Ecto neural progenitor cell (in vitro differentiated cells): ENCODE results near the gene SPSB1.

Experiments
- DNase-seq: peaks from one replicate; pipeline ENCODE4 v3.0.0-alpha.2; 2018; ENCODE audit warnings: low spot score

SPSB1 gene

GRCh38 chr1:9292361-9293240 lies at the start of gene SPSB1:
Gene SPSB1 (plus strand): TSS chr1:9292894. CDS start chr1:9355892, 62,998 bp downstream.
- DNase-seq, result peak; percentile 85

GRCh38 chr1:9243066-9243739 lies 49.5 kb upstream of the SPSB1 start:
- DNase-seq, result no peak

DNA sequence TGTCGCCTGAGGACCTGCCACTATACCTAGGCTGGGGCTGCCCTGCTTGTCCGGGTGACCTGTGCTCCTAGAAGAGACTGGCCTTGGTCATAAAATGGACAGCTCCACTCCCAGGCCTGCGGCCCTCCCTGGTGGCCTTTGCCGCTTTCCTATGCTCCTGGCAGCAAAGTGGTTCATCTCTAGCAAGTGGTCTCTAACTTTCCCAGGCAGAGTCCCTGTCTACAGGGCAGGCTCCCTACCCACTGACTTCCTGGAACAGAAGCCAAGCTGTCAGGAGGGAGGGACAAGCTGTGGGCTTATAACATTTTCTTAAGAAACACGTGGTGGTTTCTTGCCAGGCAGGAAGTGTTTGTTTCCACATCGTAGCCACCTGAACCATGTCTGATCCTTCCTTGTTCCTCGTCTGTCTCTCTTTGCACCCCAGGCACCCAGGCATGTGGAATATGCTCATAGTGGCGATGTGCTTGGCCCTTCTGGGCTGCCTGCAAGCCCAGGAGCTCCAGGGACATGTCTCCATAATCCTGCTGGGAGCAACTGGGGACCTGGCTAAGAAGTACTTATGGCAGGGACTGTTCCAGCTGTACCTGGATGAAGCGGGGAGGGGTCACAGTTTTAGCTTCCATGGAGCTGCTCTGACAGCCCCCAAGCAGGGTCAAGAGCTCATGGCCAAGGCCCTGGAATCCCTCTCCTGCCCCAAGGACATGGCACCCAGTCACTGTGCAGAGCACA lies 48.0 kb upstream of the SPSB1 start:
- DNase-seq, result peak; percentile 44

- DNase-seq, result peak; percentile 41
These were observed 47.5 kb upstream of the SPSB1 start for GRCh38 chr1:9245230-9245619.

GRCh38 chr1:9245661-9246060 lies 47.0 kb upstream of the SPSB1 start:
- DNase-seq, result no peak

GRCh38 chr1:9246215-9246614 lies 46.5 kb upstream of the SPSB1 start:
- DNase-seq, result no peak

DNA sequence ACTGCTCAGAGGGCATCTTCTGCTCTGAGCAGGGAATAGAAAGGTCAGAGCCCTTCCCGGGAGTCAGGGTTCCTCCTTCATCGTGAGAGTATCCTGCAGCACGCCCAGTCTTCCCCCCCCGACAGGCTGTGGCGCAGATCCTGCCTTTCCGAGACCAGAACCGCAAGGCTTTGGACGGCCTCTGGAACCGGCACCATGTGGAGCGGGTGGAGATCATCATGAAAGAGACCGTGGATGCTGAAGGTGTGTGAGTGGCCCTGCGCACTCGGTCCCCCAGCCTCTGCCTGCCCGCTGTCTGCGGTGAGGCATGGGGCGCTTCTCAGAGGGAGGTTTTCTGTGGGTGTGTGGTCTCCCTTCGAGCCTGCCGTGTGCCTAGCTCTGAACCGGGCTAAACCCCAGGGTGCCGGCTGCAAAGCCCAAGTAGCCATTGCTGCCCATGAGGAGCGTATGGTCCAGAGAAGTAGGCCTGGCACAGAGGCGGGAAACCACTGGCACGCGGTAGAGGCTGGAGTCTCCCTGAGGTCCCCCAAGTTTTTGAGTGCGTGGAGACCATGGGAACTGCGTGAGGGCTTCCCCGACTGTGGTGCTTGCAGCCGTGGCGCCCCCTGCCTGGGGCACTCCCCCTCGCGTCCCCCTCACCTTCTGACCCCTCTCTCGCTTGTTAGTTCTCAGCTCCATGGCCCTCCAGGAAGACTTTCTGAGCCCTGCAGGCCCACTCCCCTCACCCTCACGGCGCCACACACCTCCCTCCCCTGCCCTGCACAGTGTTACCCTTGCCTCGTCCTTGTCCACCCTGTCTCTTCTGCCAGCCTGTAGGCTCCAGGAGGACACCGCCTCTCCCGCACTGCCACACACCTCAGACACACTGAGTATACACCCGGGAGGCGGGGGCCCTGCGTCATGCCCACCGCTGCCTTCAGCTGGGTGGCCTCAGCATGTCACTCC lies 45.6 kb upstream of the SPSB1 start:
- peak; percentile 49 for DNase-seq

GRCh38 chr1:9247894-9248293 lies 44.8 kb upstream of the SPSB1 start:
- DNase-seq, result no peak

- DNase-seq, result peak; percentile 40
These were observed 44.1 kb upstream of the SPSB1 start for GRCh38 chr1:9248341-9249262.

DNA sequence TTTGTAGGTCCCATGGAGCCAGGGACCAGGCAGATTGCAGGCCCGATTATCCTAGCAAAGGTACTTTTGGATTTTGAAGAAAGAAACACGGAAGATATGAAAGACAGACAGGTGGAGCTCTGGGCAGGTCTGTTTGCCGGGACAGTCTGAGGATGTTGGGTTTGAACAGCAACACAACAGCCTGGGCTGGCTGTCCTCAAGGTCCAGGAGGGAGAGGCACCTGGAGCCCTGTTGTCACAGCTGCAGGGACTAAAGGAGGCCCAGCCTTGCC lies 43.5 kb upstream of the SPSB1 start:
- no peak for DNase-seq

DNA sequence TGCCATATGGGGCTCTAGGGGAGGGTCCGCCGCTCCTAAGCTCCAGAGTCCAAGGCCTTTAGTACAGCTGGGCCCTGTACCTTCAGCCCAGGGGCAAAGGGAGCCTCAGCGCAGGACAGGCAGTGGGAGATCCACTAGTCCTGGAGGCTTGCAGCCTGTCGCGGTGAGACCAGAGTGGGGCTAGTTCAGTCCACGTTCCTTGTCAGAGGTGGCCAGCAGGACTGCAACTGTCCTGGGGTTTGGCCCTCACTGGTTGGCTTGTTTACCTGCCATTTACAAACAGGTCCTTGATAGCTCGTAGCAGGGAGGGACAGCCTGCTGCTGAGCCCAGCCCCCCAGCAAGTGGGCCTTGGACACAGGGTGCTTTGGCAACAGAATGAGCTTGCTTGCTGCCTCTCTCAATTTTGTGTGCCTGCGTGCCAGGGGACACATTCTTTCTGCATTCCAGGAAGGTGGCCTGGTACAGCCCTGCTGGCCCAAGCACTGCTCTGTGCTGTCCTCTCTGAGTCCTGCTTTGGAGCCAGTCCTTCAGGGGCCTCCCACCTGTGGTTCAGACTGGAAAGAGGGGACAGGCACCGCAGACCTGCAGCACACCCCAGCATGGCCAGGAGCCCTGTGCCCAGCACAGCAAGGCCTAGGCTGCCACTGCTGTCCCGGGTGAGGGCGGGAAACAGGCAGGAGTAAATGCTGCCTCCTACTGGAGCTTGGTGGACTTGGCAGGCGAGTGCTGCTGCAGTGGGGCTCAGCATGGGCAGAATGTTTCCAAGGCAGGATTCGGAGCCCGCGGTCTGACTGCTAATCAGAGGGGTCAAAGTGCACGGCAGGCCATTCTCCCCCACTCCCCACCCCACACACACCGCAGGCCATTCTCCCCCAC lies 42.9 kb upstream of the SPSB1 start:
- peak; percentile 82 for DNase-seq

GRCh38 chr1:9250411-9251381 lies 42.0 kb upstream of the SPSB1 start:
- DNase-seq, result peak; percentile 49

DNA sequence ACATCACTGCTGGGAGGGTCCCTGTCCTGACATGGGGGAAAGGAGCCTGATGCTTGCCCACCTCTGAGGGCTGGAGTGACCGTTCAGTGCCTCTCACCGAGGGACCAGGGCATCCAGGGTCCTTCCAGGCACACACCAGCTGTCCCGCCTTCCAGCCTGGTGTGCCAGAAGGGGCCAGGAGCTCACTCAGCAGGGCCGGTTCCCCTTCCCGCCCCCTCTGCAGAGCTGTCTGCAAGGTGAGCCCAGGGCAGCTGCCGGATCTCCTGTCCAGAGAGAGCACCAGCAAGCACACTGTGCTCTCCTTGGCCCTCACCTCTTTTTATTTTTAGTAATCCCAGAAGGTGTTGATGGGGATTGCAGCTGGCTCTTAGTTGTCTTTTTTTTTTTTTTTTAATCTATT lies 41.2 kb upstream of the SPSB1 start:
- DNase-seq, result peak; percentile 49

DNA sequence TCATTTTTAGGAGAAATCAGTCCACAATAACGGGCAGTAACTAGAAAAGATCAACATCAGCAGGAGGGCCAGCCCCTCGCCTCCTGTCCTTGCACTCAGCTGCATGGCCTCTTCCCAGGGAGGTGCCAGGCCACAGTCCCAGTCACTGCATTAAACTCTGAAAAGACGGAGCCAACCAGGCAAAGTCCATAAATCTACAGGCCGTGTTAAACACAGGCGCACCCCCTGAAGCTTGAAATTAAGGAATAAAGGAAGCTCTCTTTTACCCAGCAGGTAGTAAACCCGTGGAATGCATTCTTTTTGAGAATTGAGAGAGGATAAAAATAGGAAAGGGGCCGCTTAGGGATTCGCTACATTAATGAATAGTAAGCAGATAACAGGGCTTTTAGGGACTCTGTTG lies 39.7 kb upstream of the SPSB1 start:
- peak; percentile 81 for DNase-seq

DNA sequence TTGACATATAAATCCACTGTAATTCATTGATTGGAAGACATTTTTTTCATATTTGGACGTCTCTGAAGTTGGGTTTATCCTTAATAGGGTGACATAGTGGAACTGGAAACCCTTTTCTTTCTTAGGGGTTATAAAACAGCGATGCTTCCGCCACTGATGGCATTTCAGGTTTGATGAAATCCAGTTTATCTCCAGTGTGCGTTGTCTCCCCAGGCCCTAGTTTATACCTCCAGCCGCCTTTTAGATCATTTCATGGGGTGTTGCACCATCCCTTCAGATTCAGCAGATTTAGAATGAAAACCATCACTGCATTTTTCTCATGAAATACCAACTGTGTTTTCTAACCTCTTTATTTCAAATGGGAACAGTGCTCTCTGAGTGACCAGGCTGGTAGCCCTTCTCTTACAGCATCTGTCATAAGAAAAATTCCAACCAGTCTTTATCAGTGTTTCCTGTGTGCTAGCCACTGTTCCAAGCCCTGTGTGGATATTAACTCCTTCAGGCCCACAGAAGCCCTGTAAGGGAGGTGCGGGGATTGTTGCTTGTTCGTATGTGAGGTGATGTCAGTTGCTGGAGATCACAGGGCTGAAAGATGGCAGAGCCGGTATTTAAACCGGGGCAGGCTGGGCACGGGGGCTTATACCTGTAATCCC lies 39.1 kb upstream of the SPSB1 start:
- peak; percentile 52 for DNase-seq

GRCh38 chr1:9256332-9256731 lies 36.4 kb upstream of the SPSB1 start:
- DNase-seq, result no peak

DNA sequence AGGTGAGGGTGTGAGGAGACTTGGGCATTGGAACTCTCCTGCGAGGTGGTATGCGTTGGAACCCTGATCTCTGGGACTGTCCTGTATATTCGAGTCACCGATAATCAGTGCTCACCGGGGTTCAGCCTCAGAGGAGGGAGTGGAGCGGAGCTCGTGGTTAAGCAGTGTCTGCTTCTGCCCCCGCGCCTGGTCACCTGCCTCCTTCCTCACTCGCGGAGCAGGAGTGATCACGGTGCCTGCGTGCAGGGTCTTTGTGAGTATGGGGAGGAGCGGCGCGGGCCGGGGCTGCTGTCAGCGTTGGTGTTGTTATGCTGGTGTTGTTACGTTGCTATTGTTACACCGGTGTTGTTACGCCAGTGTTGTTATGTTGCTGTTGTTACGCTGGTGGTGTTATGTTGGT lies 34.8 kb upstream of the SPSB1 start:
- DNase-seq, result no peak

- DNase-seq, result no peak
These were observed 34.1 kb upstream of the SPSB1 start for GRCh38 chr1:9258629-9259028.
